Choroid plexus epithelial cell (primary cell): ENCODE data around the gene C1orf198.

Experiments
- DNase-seq: peaks from one replicate; pipeline ENCODE4 v3.0.0-alpha.2; 2010; ENCODE audit warnings: low read depth
- H3K4me3 ChIP-seq: 2 replicates; pipeline ENCODE4 v1.5.1; 2011; ENCODE audit warnings: low read depth, mild to moderate bottlenecking, control low read depth, low read length, moderate library complexity
- CTCF ChIP-seq: conservative IDR thresholded peaks from 2 replicates; pipeline ENCODE4 v1.5.1; 2011; ENCODE audit warnings: low read depth, mild to moderate bottlenecking, control low read depth, inconsistent platforms, low read length, moderate library complexity

Gene C1orf198

GRCh38 chr1:230827801-230828200 lies 40.5 kb downstream of the C1orf198 start:
- H3K4me3 ChIP-seq = no peak overlapping the region
- DNase-seq = no peak
- TF ChIP-seq CTCF = no peak

- no peak for TF ChIP-seq CTCF
- H3K4me3 ChIP-seq = no peak overlapping the region
- peak; percentile 39 for DNase-seq
Measured at GRCh38 chr1:230827081-230827681, 41.1 kb downstream of the C1orf198 start.

GRCh38 chr1:230826166-230826875 lies 42.0 kb downstream of the C1orf198 start:
- TF ChIP-seq CTCF = no peak
- H3K4me3 ChIP-seq = no peak overlapping the region
- DNase-seq = no peak

GRCh38 chr1:230825761-230826160 lies 42.6 kb downstream of the C1orf198 start:
- DNase-seq = no peak
- H3K4me3 ChIP-seq = no peak overlapping the region
- no peak for TF ChIP-seq CTCF

- H3K4me3 ChIP-seq = no peak overlapping the region
- peak; percentile 73 for DNase-seq
- TF ChIP-seq CTCF = no peak
Measured at GRCh38 chr1:230824919-230825721, 43.2 kb downstream of the C1orf198 start.

- DNase-seq = no peak
- TF ChIP-seq CTCF = no peak
- H3K4me3 ChIP-seq = no peak overlapping the region
Measured at GRCh38 chr1:230824551-230824918, 43.8 kb downstream of the C1orf198 start.
